MM.1S (cell line): Measurements from ENCODE around the gene TSPYL4.

ENCODE experiments used
- DNase-seq: peaks from one replicate; pipeline ENCODE4 v3.0.0-alpha.2; 2015
- H2AFZ ChIP-seq: fragments of 300-600 bp; sonication (generic); 2 replicates; pipeline ENCODE4 v1.6.0; 2016; ENCODE audit warnings: antibody characterized with exemption, low read length
- H3F3A ChIP-seq: fragments of 300-600 bp; sonication (generic); 2 replicates; pipeline ENCODE4 v1.6.1; 2016; ENCODE audit warnings: mild to moderate bottlenecking, antibody characterized with exemption, low read length, moderate library complexity, mixed read lengths; ENCODE audit not compliant: insufficient read depth
- H3K27ac ChIP-seq: fragments of 300-600 bp; sonication (generic); 2 replicates; pipeline ENCODE4 v1.5.1; 2016; ENCODE audit warnings: mild to moderate bottlenecking, low read length
- H3K27me3 ChIP-seq: fragments of 300-600 bp; sonication (generic); replicated peaks from 2 replicates; pipeline ENCODE4 v1.6.0; 2016; ENCODE audit warnings: low read length; ENCODE audit not compliant: insufficient read depth
- H3K36me3 ChIP-seq: fragments of 300-600 bp; sonication (generic); replicated peaks from 2 replicates; pipeline ENCODE4 v1.6.1; 2016; ENCODE audit warnings: mild to moderate bottlenecking, low read length, mixed read lengths; ENCODE audit not compliant: insufficient read depth
- H3K4me1 ChIP-seq: fragments of 300-600 bp; sonication (generic); 2 replicates; pipeline ENCODE4 v1.6.1; 2016; ENCODE audit warnings: low read length, mixed read lengths
- H3K4me2 ChIP-seq: fragments of 300-600 bp; sonication (generic); 2 replicates; pipeline ENCODE4 v1.6.0; 2016; ENCODE audit warnings: low read depth, low read length
- H3K4me3 ChIP-seq: fragments of 300-600 bp; sonication (generic); 2 replicates; pipeline ENCODE4 v1.5.1; 2016; ENCODE audit warnings: low read length, mixed read lengths
- H3K79me2 ChIP-seq: fragments of 300-600 bp; sonication (generic); 2 replicates; pipeline ENCODE4 v1.6.1; 2016; ENCODE audit warnings: mixed run types, low read length, mixed read lengths
- H3K9ac ChIP-seq: fragments of 300-600 bp; sonication (generic); 2 replicates; pipeline ENCODE4 v1.6.1; 2016; ENCODE audit warnings: low read length, mixed read lengths
- H3K9me2 ChIP-seq: fragments of 300-600 bp; sonication (generic); replicated peaks from 2 replicates; pipeline ENCODE4 v1.6.1; 2016; ENCODE audit warnings: mild to moderate bottlenecking, low read length, mixed read lengths; ENCODE audit not compliant: insufficient read depth
- H3K9me3 ChIP-seq: fragments of 300-600 bp; sonication (generic); replicated peaks from 2 replicates; pipeline ENCODE4 v1.6.1; 2016; ENCODE audit warnings: mild to moderate bottlenecking, low read length, mixed read lengths; ENCODE audit not compliant: insufficient read depth
- H4K20me1 ChIP-seq: fragments of 300-600 bp; sonication (generic); 2 replicates; pipeline ENCODE4 v1.6.1; 2016; ENCODE audit warnings: mild to moderate bottlenecking, low read length, moderate library complexity, mixed read lengths; ENCODE audit not compliant: insufficient read depth
- CTCF ChIP-seq: fragments of 300-600 bp; sonication (generic); IDR thresholded peaks from 2 replicates; pipeline ENCODE4 v1.5.1; 2016; ENCODE audit warnings: antibody characterized with exemption, low read length, mixed read lengths
- EZH2 ChIP-seq: fragments of 300-600 bp; sonication (generic); optimal IDR thresholded peaks from 2 replicates; pipeline ENCODE3; 2017; ENCODE audit warnings: low read depth, mild to moderate bottlenecking, antibody characterized with exemption, low read length, mixed read lengths
- EZH2phosphoT487 ChIP-seq: fragments of 300-600 bp; sonication (generic); IDR thresholded peaks from 2 replicates; pipeline ENCODE4 v1.6.1; 2018; ENCODE audit warnings: antibody characterized with exemption, low read length

Gene TSPYL4

GRCh38 chr6:116271149-116271708 lies 17.4 kb upstream of the TSPYL4 start:
- no peaks in the 10 kb centered on the region for H4K20me1 ChIP-seq
- TF ChIP-seq EZH2 (no peak), CTCF (no peak)
- H3K27me3 ChIP-seq = no peaks in the 10 kb centered on the region
- no peaks in the 10 kb centered on the region for H3K4me1 ChIP-seq
- DNase-seq = no peak
- H3K79me2 ChIP-seq = peaks cover 17% of the 10 kb centered on the region
- no peak overlapping the region for H3K4me3 ChIP-seq
- no peaks in the 10 kb centered on the region for H3F3A ChIP-seq
- no peaks in the 10 kb centered on the region for H3K9me2 ChIP-seq
- H3K9ac ChIP-seq = no peak overlapping the region
- no peak overlapping the region for H3K27ac ChIP-seq
- no peak overlapping the region for H3K4me2 ChIP-seq
- H2AFZ ChIP-seq = no peak overlapping the region
- no peaks in the 10 kb centered on the region for H3K36me3 ChIP-seq
- H3K9me3 ChIP-seq = no peaks in the 10 kb centered on the region

GRCh38 chr6:116268589-116269293 lies 14.9 kb upstream of the TSPYL4 start:
- H3K9me3 ChIP-seq = no peaks in the 10 kb centered on the region
- peak; percentile 77 for DNase-seq
- H3K36me3 ChIP-seq = no peaks in the 10 kb centered on the region
- no peaks in the 10 kb centered on the region for H4K20me1 ChIP-seq
- H3K27ac ChIP-seq = no peak overlapping the region
- no peaks in the 10 kb centered on the region for H3K9me2 ChIP-seq
- TF ChIP-seq CTCF (peak; percentile 89), EZH2phosphoT487 (no peak)
- no peak overlapping the region for H3K9ac ChIP-seq
- H3K4me2 ChIP-seq = no peak overlapping the region
- no peaks in the 10 kb centered on the region for H3F3A ChIP-seq
- H2AFZ ChIP-seq = no peak overlapping the region
- H3K27me3 ChIP-seq = no peaks in the 10 kb centered on the region
- no peak overlapping the region for H3K4me3 ChIP-seq
- H3K4me1 ChIP-seq = no peaks in the 10 kb centered on the region
- H3K79me2 ChIP-seq = no peaks in the 10 kb centered on the region

- Histone ChIP-seq H3K27ac (no peak overlapping the region), H3K79me2 (no peaks in the 10 kb centered on the region), H3K9me3 (no peaks in the 10 kb centered on the region), H3K4me1 (no peaks in the 10 kb centered on the region), H2AFZ (no peak overlapping the region), H3K9me2 (no peaks in the 10 kb centered on the region), H4K20me1 (no peaks in the 10 kb centered on the region), H3F3A (no peaks in the 10 kb centered on the region), H3K36me3 (no peaks in the 10 kb centered on the region), H3K27me3 (no peaks in the 10 kb centered on the region), H3K4me2 (no peak overlapping the region), H3K4me3 (no peak overlapping the region), H3K9ac (no peak overlapping the region)
- TF ChIP-seq CTCF = no peak
- TF ChIP-seq EZH2 = no peak
- no peak for TF ChIP-seq EZH2phosphoT487
- DNase-seq = no peak
Measured at GRCh38 chr6:116267836-116268588, 14.1 kb upstream of the TSPYL4 start.
